ENCODE measurements around the gene PI4KA. TPM values are rescaled to one million over a fixed set of nuclear protein-coding genes. Genes with fewer than 3 reads are reported as not detected.
"Not testable (repeated sequence)": the region's sequence is repeated elsewhere in the genome, so short reads cannot be mapped to it uniquely, and the experiment has no call there.

The PI4KA gene
- total RNA-seq, 1 experiment from 2014 or later: 54.3 TPM

GRCh38 chr22:20692926-20693325, 165.7 kb downstream of the PI4KA start:
- intact Hi-C loops (cut with micrococcal nuclease; ENCODE audit: unreplicated experiment); BruUV-seq (replicated peaks); H3K4me3 ChIP-seq (ENCODE audit: low read depth in 2 of 2, low read length in 2 of 2); H3K4me1 ChIP-seq (ENCODE audit: control insufficient read depth, insufficient read depth, low read length); H3K27ac ChIP-seq (ENCODE audit: low read length); in situ Hi-C loops (cut with HindIII; ENCODE audit: low pct_unique_long_range_greater_than_20kb, low sequenced_read_pairs); H3K27me3 ChIP-seq (ENCODE audit: control insufficient read depth, insufficient read depth, low read length); H3K36me3 ChIP-seq (ENCODE audit: control insufficient read depth, insufficient read depth, low read length); H3K9me3 ChIP-seq (ENCODE audit: control insufficient read depth, insufficient read depth, low read depth, low read length); ATAC-seq; DNase-seq (ENCODE audit: low read depth, low spot score); POLR2A ChIA-PET; CTCF ChIA-PET: not testable (repeated sequence)

- H3K27me3 ChIP-seq (ENCODE audit: control insufficient read depth, insufficient read depth, low read length); intact Hi-C loops (cut with micrococcal nuclease; ENCODE audit: unreplicated experiment); POLR2A ChIA-PET; DNase-seq (ENCODE audit: low read depth, low spot score); H3K27ac ChIP-seq (ENCODE audit: low read length); BruUV-seq (replicated peaks); in situ Hi-C loops (cut with HindIII; ENCODE audit: low pct_unique_long_range_greater_than_20kb, low sequenced_read_pairs); CTCF ChIA-PET; H3K4me3 ChIP-seq (ENCODE audit: low read depth in 2 of 2, low read length in 2 of 2); H3K36me3 ChIP-seq (ENCODE audit: control insufficient read depth, insufficient read depth, low read length); H3K4me1 ChIP-seq (ENCODE audit: control insufficient read depth, insufficient read depth, low read length); ATAC-seq; H3K9me3 ChIP-seq (ENCODE audit: control insufficient read depth, insufficient read depth, low read depth, low read length): not testable (repeated sequence)
These were observed 167.9 kb downstream of the PI4KA start for GRCh38 chr22:20690586-20691317.

DNA sequence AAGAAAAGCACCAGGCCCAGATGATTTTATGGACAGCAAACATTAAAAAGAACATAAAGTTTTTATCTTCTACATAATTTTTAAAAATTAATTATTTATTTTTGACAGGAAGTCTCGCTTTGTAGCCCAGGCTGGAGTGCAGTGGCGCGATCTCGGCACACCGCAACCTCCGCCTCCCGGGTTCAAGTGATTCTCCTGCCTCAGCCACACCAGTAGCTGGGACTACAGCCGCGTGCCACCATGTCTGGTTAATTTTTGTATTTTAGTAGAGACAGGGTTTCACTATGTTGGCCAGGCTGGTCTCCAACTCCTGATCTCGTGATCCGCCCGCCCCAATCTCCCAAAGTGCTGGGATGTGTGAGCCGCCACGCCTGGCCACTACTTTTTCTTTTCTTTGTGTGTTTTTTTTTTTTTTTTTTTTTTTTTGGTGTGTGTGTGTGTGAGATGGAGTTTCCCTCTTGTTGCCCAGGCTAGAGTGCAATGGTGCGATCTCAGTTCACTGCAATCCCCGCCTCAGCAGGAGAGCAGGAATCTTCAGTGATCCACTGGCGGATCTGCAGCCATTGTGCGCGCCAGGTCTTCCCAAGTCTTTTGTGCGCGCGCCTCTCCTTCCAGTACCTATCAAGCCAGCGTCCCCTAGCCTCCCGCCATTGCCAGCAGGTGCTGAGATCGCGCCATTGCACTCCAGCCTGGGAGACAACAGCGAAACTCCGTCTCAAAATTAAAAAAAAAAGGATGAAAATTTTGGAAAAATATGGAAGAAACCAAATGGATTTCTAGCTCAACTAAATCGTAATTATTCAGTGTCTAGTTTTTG, 171.0 kb downstream of the PI4KA start:
- in situ Hi-C loops (cut with HindIII; ENCODE audit: low pct_unique_long_range_greater_than_20kb, low sequenced_read_pairs); H3K9me3 ChIP-seq (ENCODE audit: control insufficient read depth, insufficient read depth, low read depth, low read length); CTCF ChIA-PET; POLR2A ChIA-PET; H3K27ac ChIP-seq (ENCODE audit: low read length); BruUV-seq (replicated peaks); H3K4me3 ChIP-seq (ENCODE audit: low read depth in 2 of 2, low read length in 2 of 2); H3K4me1 ChIP-seq (ENCODE audit: control insufficient read depth, insufficient read depth, low read length); H3K27me3 ChIP-seq (ENCODE audit: control insufficient read depth, insufficient read depth, low read length); intact Hi-C loops (cut with micrococcal nuclease; ENCODE audit: unreplicated experiment); ATAC-seq; DNase-seq (ENCODE audit: low read depth, low spot score); H3K36me3 ChIP-seq (ENCODE audit: control insufficient read depth, insufficient read depth, low read length): not testable (repeated sequence)

DNA sequence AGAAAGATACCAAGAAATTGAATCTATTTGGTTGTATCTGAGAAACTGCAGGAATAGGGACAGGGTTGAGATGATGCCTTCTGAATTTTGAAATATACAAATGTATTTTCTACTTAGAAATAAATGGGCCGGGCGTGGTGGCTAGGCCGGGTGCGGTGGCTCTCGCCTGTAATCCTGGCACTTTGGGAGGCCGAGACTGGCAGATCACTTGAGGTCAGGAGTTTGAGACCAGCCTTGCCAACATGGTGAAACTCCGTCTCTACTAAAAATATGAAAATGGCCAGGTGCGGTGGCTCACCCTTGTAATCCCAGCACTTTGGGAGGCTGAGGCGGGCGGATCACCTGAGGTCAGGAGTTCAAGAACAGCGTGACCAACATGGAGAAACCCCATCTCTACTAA, 172.8 kb downstream of the PI4KA start:
- intact Hi-C loops (cut with micrococcal nuclease; ENCODE audit: unreplicated experiment); H3K4me3 ChIP-seq (ENCODE audit: low read depth in 2 of 2, low read length in 2 of 2); H3K9me3 ChIP-seq (ENCODE audit: control insufficient read depth, insufficient read depth, low read depth, low read length); DNase-seq (ENCODE audit: low read depth, low spot score); H3K27ac ChIP-seq (ENCODE audit: low read length); in situ Hi-C loops (cut with HindIII; ENCODE audit: low pct_unique_long_range_greater_than_20kb, low sequenced_read_pairs); ATAC-seq; H3K36me3 ChIP-seq (ENCODE audit: control insufficient read depth, insufficient read depth, low read length); BruUV-seq (replicated peaks); H3K4me1 ChIP-seq (ENCODE audit: control insufficient read depth, insufficient read depth, low read length); CTCF ChIA-PET; H3K27me3 ChIP-seq (ENCODE audit: control insufficient read depth, insufficient read depth, low read length); POLR2A ChIA-PET: not testable (repeated sequence)

GRCh38 chr22:20678792-20679435, 179.7 kb downstream of the PI4KA start:
- H3K4me3 ChIP-seq (ENCODE audit: low read depth in 2 of 2, low read length in 2 of 2); CTCF ChIA-PET; H3K4me1 ChIP-seq (ENCODE audit: control insufficient read depth, insufficient read depth, low read length); POLR2A ChIA-PET; H3K27ac ChIP-seq (ENCODE audit: low read length); intact Hi-C loops (cut with micrococcal nuclease; ENCODE audit: unreplicated experiment); in situ Hi-C loops (cut with HindIII; ENCODE audit: low pct_unique_long_range_greater_than_20kb, low sequenced_read_pairs); H3K36me3 ChIP-seq (ENCODE audit: control insufficient read depth, insufficient read depth, low read length); H3K9me3 ChIP-seq (ENCODE audit: control insufficient read depth, insufficient read depth, low read depth, low read length); BruUV-seq (replicated peaks); DNase-seq (ENCODE audit: low read depth, low spot score); H3K27me3 ChIP-seq (ENCODE audit: control insufficient read depth, insufficient read depth, low read length); ATAC-seq: not testable (repeated sequence)
